ENCODE data around the gene BABAM1. TPM values are rescaled to one million over a fixed set of nuclear protein-coding genes. Genes with fewer than 3 reads are reported as not detected.

BABAM1 gene
- total RNA-seq, 2 donors from 2014 or later, result 67.9 to 71.7 TPM

- Histone ChIP-seq H3K27me3 (no peaks in the 10 kb centered on the region), H3K27ac (peak within 1 kb of the TSS; percentile 91 to 96), H3K4me1 (peaks cover 0 to 70% of the 10 kb centered on the region in 2 donors), H3K4me3 (peak within 1 kb of the TSS; percentile 55 to 77), H3K9me3 (no peaks in the 10 kb centered on the region), H3K36me3 (no peaks in the 10 kb centered on the region)
- peak in 1 of 2 donors; percentile 71 for TF ChIP-seq CTCF (IDR thresholded peaks at IDR 0.05)
- peak; percentile 95 for DNase-seq (ENCODE audit: low spot score)
Observed at GRCh38 chr19:17305517-17306284, 38.5 kb downstream of the BABAM1 start, which contains the start of gene MRPL34. TSS of gene MRPL34 (plus strand) at chr19:17305872. CDS start at chr19:17305893, 21 bp downstream.

GRCh38 chr19:17306285-17306714 is 39.1 kb downstream of the BABAM1 start:
- Histone ChIP-seq H3K4me3 (peak overlapping the region; percentile 55 to 77), H3K4me1 (peaks cover 0 to 73% of the 10 kb centered on the region in 2 donors), H3K27ac (peak overlapping the region; percentile 91 to 96), H3K27me3 (no peaks in the 10 kb centered on the region), H3K9me3 (no peaks in the 10 kb centered on the region), H3K36me3 (no peaks in the 10 kb centered on the region)
- no peak for DNase-seq (ENCODE audit: low spot score)
- TF ChIP-seq CTCF (IDR thresholded peaks at IDR 0.05), result no peak

GRCh38 chr19:17307876-17308377 is 40.7 kb downstream of the BABAM1 start:
- TF ChIP-seq CTCF (IDR thresholded peaks at IDR 0.05), result no peak
- H3K4me3 ChIP-seq, result no peak overlapping the region
- no peak overlapping the region for H3K27ac ChIP-seq
- H3K36me3 ChIP-seq, result no peaks in the 10 kb centered on the region
- no peaks in the 10 kb centered on the region for H3K9me3 ChIP-seq
- peaks cover 0 to 73% of the 10 kb centered on the region in 2 donors for H3K4me1 ChIP-seq
- H3K27me3 ChIP-seq, result no peaks in the 10 kb centered on the region
- no peak for DNase-seq (ENCODE audit: low spot score)

- Histone ChIP-seq H3K9me3 (no peaks in the 10 kb centered on the region), H3K4me1 (peaks cover 0 to 62% of the 10 kb centered on the region in 2 donors), H3K36me3 (peaks cover 5% of the 10 kb centered on the region), H3K4me3 (peak within 1 kb of the TSS; percentile 84 to 99), H3K27ac (peak within 1 kb of the TSS; percentile 60 to 83), H3K27me3 (no peaks in the 10 kb centered on the region)
- DNase-seq (ENCODE audit: low spot score), result peak; percentile 100
- no peak for TF ChIP-seq CTCF (IDR thresholded peaks at IDR 0.05)
Observed at GRCh38 chr19:17309198-17309964, 42.1 kb downstream of the BABAM1 start, which contains the start of gene DDA1. TSS of gene DDA1 (plus strand) at chr19:17309563. CDS start at chr19:17309655, 92 bp downstream.

- peaks cover 9% of the 10 kb centered on the region for H3K36me3 ChIP-seq
- no peak for TF ChIP-seq CTCF (IDR thresholded peaks at IDR 0.05)
- peaks cover 0 to 56% of the 10 kb centered on the region in 2 donors for H3K4me1 ChIP-seq
- no peaks in the 10 kb centered on the region for H3K9me3 ChIP-seq
- peak overlapping the region; percentile 84 to 99 for H3K4me3 ChIP-seq
- H3K27ac ChIP-seq, result peak overlapping the region; percentile 60 to 83
- H3K27me3 ChIP-seq, result no peaks in the 10 kb centered on the region
- no peak for DNase-seq (ENCODE audit: low spot score)
Observed at GRCh38 chr19:17309965-17310461, 42.8 kb downstream of the BABAM1 start.
